Adipocyte (in vitro differentiated cells): ENCODE measurements around the gene CLCN3.

Experiments used
- DNase-seq: peaks from one replicate; pipeline ENCODE4 v3.0.0-alpha.2; 2015; ENCODE audit warnings: low read depth
- H3K27me3 ChIP-seq: replicated peaks from 2 replicates; pipeline ENCODE4 v1.7.0; 2013; ENCODE audit warnings: mild to moderate bottlenecking, low read length, moderate library complexity; ENCODE audit not compliant: control insufficient read depth, insufficient read depth
- H3K36me3 ChIP-seq: 2 replicates; pipeline ENCODE4 v1.7.0; 2013; ENCODE audit warnings: low read length, mild to moderate bottlenecking, moderate library complexity; ENCODE audit not compliant: control insufficient read depth, insufficient read depth, severe bottlenecking
- H3K4me1 ChIP-seq: 2 replicates; pipeline ENCODE4 v1.7.0; 2013; ENCODE audit warnings: mild to moderate bottlenecking, low read length, moderate library complexity; ENCODE audit not compliant: control insufficient read depth, insufficient read depth
- H3K4me3 ChIP-seq: 2 replicates; pipeline ENCODE4 v1.7.0; 2013; ENCODE audit warnings: mild to moderate bottlenecking, low read length, moderate library complexity
- H3K9ac ChIP-seq: 2 replicates; pipeline ENCODE4 v1.7.0; 2013; ENCODE audit warnings: mild to moderate bottlenecking, low read length, moderate library complexity
- H3K9me3 ChIP-seq: 2 replicates; pipeline ENCODE4 v1.7.0; 2013; ENCODE audit warnings: mild to moderate bottlenecking, low read length, moderate library complexity; ENCODE audit not compliant: control insufficient read depth

CLCN3 gene

GRCh38 chr4:169604131-169604900 lies 16.1 kb upstream of the CLCN3 start:
- Histone ChIP-seq H3K9ac (peak overlapping the region; percentile 65), H3K4me3 (no peak overlapping the region), H3K4me1 (peaks cover 20% of the 10 kb centered on the region), H3K27me3 (no peaks in the 10 kb centered on the region), H3K9me3 (no peaks in the 10 kb centered on the region), H3K36me3 (peaks cover 16% of the 10 kb centered on the region)
- DNase-seq = peak; percentile 74

GRCh38 chr4:169604903-169605331 lies 15.5 kb upstream of the CLCN3 start:
- Histone ChIP-seq H3K9me3 (no peaks in the 10 kb centered on the region), H3K27me3 (no peaks in the 10 kb centered on the region), H3K36me3 (peaks cover 16% of the 10 kb centered on the region), H3K4me3 (no peak overlapping the region), H3K4me1 (peaks cover 20% of the 10 kb centered on the region), H3K9ac (no peak overlapping the region)
- peak; percentile 10 for DNase-seq

DNA sequence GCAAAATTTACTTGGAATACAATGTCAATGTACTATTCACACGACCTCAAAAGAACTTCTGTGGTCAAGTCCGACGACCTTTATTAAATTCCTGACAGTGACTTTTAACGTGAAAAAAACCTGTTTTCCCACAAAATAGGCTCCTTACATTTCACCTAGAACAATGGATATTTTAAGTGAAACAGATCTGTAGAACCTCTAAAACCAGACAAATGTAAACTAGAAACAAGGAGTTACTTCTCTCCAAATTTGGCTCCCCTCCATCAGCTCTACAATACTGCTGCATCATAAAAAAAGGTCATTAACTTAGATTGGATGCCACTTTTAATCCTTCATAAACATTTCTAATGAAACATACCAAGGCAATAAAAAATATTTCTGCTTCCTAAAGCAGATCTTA lies 9.2 kb upstream of the CLCN3 start:
- Histone ChIP-seq H3K4me1 (peaks cover 29% of the 10 kb centered on the region), H3K27me3 (no peaks in the 10 kb centered on the region), H3K9me3 (no peaks in the 10 kb centered on the region), H3K9ac (peak overlapping the region; percentile 88), H3K4me3 (peak overlapping the region; percentile 88), H3K36me3 (no peaks in the 10 kb centered on the region)
- DNase-seq = peak; percentile 32

- H3K36me3 ChIP-seq = no peaks in the 10 kb centered on the region
- peaks cover 24% of the 10 kb centered on the region for H3K4me1 ChIP-seq
- no peaks in the 10 kb centered on the region for H3K27me3 ChIP-seq
- peak within 1 kb of the TSS; percentile 88 for H3K4me3 ChIP-seq
- peak within 1 kb of the TSS; percentile 88 for H3K9ac ChIP-seq
- no peaks in the 10 kb centered on the region for H3K9me3 ChIP-seq
- DNase-seq = peak; percentile 97
Observed at GRCh38 chr4:169611991-169612870, 8.1 kb upstream of the CLCN3 start, which contains the start of gene NEK1. NEK1 (minus strand) TSS chr4:169612583; CDS start chr4:169602630, 9,953 bp downstream.

DNA sequence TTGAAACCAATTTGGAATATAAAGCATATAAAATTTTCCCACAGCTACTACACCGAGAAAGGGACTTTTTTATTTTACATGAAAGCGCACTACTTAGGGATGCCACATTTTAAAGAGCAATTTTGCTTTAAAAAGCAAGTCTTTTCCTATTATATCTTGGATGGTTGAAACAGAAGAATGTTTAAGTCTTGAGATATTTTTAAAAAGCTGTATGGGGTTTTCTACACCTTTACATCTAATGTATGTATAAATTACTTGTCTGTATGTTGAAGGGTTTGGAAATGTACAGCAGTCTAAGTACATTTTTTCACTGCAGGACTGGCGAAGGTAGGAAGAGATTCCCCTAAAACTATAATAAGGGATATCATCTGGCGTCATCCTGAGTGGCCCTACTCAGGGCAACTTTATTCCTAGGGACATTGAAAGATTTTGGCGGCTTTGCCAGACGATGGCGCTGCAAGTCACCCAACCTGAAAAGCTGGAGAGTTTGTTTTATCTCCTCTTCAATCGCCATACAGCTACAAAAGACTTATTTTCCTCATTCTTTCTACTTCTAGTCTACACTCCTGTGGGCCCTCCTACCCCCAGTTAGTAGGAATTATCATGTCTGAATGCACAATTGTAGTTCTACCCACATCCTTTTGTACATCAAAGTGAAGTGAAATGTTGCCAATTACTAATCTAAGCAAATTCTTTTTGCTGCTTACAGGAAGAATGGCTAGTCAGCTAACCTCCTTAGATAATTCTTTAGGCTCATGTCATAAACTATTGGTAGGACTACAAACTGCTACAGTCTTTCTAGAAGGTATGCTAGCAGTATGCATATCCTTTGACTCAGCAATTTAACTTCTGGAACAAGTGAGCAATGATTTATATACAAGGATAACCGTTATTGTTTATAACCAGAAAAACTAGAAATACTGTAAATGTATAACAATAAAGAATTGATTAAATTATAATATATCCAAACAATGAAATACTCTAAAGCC lies 7.2 kb upstream of the CLCN3 start:
- H3K9me3 ChIP-seq = no peaks in the 10 kb centered on the region
- peak overlapping the region; percentile 86 for H3K9ac ChIP-seq
- H3K36me3 ChIP-seq = no peaks in the 10 kb centered on the region
- peak overlapping the region; percentile 88 for H3K4me3 ChIP-seq
- H3K27me3 ChIP-seq = no peaks in the 10 kb centered on the region
- peaks cover 24% of the 10 kb centered on the region for H3K4me1 ChIP-seq
- DNase-seq = peak; percentile 95

DNA sequence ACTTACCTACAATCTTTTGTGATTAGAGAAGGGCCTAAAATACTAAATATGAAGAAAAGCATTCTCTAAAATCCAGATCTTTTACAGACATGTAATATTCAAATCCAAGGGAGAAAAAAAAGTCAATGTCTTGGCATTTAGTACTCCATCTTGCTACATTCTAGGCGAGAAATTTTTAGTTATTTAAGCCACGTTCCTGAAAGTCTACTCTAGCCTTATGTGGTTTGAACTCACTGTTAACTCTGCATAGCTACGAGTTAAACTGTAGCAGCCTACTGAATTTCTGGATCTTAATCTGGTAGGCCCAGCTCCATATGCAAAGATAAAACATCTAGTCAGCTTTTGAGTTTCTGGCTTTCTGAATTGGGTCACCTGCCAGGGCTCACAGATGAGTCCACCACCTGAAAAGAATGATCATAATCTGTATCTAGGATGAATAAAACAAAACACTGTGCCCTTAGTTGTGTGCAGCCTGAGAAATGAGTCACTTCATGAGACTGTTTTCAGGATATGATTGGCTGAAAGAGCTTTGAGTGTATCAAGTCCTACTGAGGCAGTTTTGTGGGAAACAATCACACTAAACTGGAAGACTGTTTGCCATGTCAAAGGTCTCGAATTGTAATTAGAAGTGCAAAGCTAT lies 4.8 kb upstream of the CLCN3 start:
- H3K9me3 ChIP-seq = no peaks in the 10 kb centered on the region
- H3K4me3 ChIP-seq = no peak overlapping the region
- peaks cover 19% of the 10 kb centered on the region for H3K4me1 ChIP-seq
- no peaks in the 10 kb centered on the region for H3K27me3 ChIP-seq
- no peak overlapping the region for H3K9ac ChIP-seq
- H3K36me3 ChIP-seq = no peaks in the 10 kb centered on the region
- no peak for DNase-seq

DNA sequence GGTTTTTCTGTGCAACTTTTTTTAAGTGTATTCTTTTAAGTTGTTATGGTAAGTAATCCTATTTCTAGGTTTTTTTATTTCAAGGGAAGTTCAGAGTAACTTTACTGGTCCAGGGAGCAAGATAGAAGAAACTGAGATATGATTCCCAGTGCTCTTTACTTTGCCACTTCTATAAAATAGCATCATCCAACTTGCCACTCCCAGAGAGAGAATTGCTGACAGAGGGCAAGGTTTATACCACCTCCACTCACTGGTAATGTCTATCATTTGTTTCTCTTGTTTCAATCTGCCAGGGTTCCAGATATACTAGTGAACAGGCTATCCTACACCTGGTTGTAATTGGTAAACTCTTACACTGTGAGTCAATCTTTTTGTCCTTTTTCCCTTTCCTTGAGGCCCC lies 3.5 kb upstream of the CLCN3 start:
- Histone ChIP-seq H3K4me1 (peaks cover 11% of the 10 kb centered on the region), H3K36me3 (no peaks in the 10 kb centered on the region), H3K4me3 (no peak overlapping the region), H3K9ac (no peak overlapping the region), H3K9me3 (no peaks in the 10 kb centered on the region), H3K27me3 (no peaks in the 10 kb centered on the region)
- no peak for DNase-seq

GRCh38 chr4:169617306-169617705 lies 3.1 kb upstream of the CLCN3 start:
- Histone ChIP-seq H3K4me3 (no peak overlapping the region), H3K36me3 (no peaks in the 10 kb centered on the region), H3K27me3 (no peaks in the 10 kb centered on the region), H3K4me1 (peaks cover 16% of the 10 kb centered on the region), H3K9ac (no peak overlapping the region), H3K9me3 (no peaks in the 10 kb centered on the region)
- no peak for DNase-seq

GRCh38 chr4:169618286-169618685 lies 2.1 kb upstream of the CLCN3 start:
- Histone ChIP-seq H3K4me3 (no peak overlapping the region), H3K9ac (peak overlapping the region; percentile 92), H3K27me3 (no peaks in the 10 kb centered on the region), H3K9me3 (no peaks in the 10 kb centered on the region), H3K36me3 (no peaks in the 10 kb centered on the region), H3K4me1 (peaks cover 20% of the 10 kb centered on the region)
- no peak for DNase-seq

- H3K36me3 ChIP-seq = no peaks in the 10 kb centered on the region
- H3K27me3 ChIP-seq = no peaks in the 10 kb centered on the region
- DNase-seq = no peak
- H3K9me3 ChIP-seq = no peaks in the 10 kb centered on the region
- peak overlapping the region; percentile 93 for H3K4me3 ChIP-seq
- peak overlapping the region; percentile 92 for H3K9ac ChIP-seq
- peaks cover 17% of the 10 kb centered on the region for H3K4me1 ChIP-seq
Observed at GRCh38 chr4:169618986-169619385, 1.4 kb upstream of the CLCN3 start.
